ENCODE results near the gene UST.

DNA sequence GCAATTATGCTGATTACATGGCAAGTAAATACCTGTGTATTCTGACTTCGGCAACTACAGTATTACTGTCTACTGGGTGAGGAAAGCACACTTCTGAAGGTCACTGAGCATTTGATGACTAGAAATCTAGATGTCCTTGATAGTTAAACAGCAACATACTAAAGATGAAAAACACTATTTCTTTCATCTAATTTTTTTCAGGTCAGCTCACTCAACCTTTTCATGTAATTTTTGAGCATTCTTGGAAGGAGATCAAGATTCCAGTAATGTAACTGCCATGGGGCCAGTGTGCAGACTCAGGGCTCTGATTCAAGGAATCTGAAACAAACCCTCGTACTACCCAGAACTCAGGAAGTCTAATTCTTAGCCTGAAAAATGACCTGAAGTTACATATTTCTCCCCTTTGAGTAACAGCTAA, 348.1 kb downstream of the UST start:
- TF ChIP-seq, protein P1, sequence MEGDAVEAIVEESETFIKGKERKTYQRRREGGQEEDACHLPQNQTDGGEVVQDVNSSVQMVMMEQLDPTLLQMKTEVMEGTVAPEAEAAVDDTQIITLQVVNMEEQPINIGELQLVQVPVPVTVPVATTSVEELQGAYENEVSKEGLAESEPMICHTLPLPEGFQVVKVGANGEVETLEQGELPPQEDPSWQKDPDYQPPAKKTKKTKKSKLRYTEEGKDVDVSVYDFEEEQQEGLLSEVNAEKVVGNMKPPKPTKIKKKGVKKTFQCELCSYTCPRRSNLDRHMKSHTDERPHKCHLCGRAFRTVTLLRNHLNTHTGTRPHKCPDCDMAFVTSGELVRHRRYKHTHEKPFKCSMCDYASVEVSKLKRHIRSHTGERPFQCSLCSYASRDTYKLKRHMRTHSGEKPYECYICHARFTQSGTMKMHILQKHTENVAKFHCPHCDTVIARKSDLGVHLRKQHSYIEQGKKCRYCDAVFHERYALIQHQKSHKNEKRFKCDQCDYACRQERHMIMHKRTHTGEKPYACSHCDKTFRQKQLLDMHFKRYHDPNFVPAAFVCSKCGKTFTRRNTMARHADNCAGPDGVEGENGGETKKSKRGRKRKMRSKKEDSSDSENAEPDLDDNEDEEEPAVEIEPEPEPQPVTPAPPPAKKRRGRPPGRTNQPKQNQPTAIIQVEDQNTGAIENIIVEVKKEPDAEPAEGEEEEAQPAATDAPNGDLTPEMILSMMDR (conservative IDR thresholded peaks at IDR 0.05; ENCODE audit: low read length): no peak
- no peak for TF ChIP-seq EZH2phosphoT487 (IDR thresholded peaks at IDR 0.05; ENCODE audit: borderline replicate concordance)

Measured in Loucy (cell line).